Lower lobe of right lung (tissue), 2 donors: Measurements from ENCODE around the gene USP7. TPM values are rescaled to one million over a fixed set of nuclear protein-coding genes. Genes with fewer than 3 reads are reported as not detected.

Source experiments
- ATAC-seq, 2 donors: fragments of 200-7000 bp; cut with Tn5 transposase; one replicate each; pipeline ENCODE4 v1.9.1; 2020 to 2022; ENCODE audit warnings: mild to moderate bottlenecking in 2 of 2, moderate library complexity in 2 of 2
- DNase-seq: peaks from one replicate; pipeline ENCODE4 v3.0.0-alpha.2; 2020
- H3K27ac ChIP-seq: fragments of 200-600 bp; one replicate; pipeline ENCODE4 v1.8.0; 2022
- H3K27me3 ChIP-seq: fragments of 200-600 bp; one replicate; pipeline ENCODE4 v1.8.0; 2022; ENCODE audit warnings: low read depth
- H3K36me3 ChIP-seq: fragments of 200-600 bp; one replicate; pipeline ENCODE4 v1.8.0; 2022; ENCODE audit warnings: mild to moderate bottlenecking
- H3K4me1 ChIP-seq: fragments of 200-600 bp; one replicate; pipeline ENCODE4 v1.8.0; 2022
- H3K4me3 ChIP-seq: fragments of 200-600 bp; one replicate; pipeline ENCODE4 v1.8.0; 2022; ENCODE audit warnings: mild to moderate bottlenecking
- H3K9me3 ChIP-seq: fragments of 200-600 bp; one replicate; pipeline ENCODE4 v1.8.0; 2022
- CTCF ChIP-seq: fragments of 200-600 bp; IDR thresholded peaks from one replicate; pipeline ENCODE4 v1.8.0; 2022; ENCODE audit warnings: antibody characterized with exemption, mild to moderate bottlenecking
- intact Hi-C: fragments of 100-400 bp; cut with DNase I; formaldehyde crosslinking; loops from one replicate; pipeline ENCODE4 v1.11.0; 2022
- total RNA-seq: library from RNA; stranded (reverse); fragmentation: NEBNext Ultra II Directional; extraction: Animal tissue kit (Norgen Biotek cat#: 25700); gene quantifications from one replicate; pipeline ENCODE4 v1.2.1, GENCODE V29; 2021
- donor health status: DM: no; HTN: yes; CAD: no; lungs with severe emphysema.

Gene USP7
- total RNA-seq, 1 donor from 2014 or later: 87.5 TPM

GRCh38 chr16:8945626-8946296, 17.9 kb downstream of the USP7 start:
- ATAC-seq (no peak), DNase-seq (no peak)
- intact Hi-C loops: no loop called here
- peaks cover 71% of the 10 kb centered on the region for H3K4me1 ChIP-seq
- H3K4me3 ChIP-seq: no peak overlapping the region
- no peaks in the 10 kb centered on the region for H3K27me3 ChIP-seq
- no peaks in the 10 kb centered on the region for H3K36me3 ChIP-seq
- H3K9me3 ChIP-seq: no peaks in the 10 kb centered on the region
- TF ChIP-seq CTCF: no peak
- H3K27ac ChIP-seq: no peak overlapping the region

GRCh38 chr16:8943966-8944759, 19.5 kb downstream of the USP7 start:
- intact Hi-C loops: no loop called here
- H3K4me1 ChIP-seq: peaks cover 55% of the 10 kb centered on the region
- ATAC-seq (peak; percentile 19 to 21), DNase-seq (no peak)
- H3K36me3 ChIP-seq: no peaks in the 10 kb centered on the region
- peak overlapping the region; percentile 26 for H3K27ac ChIP-seq
- H3K4me3 ChIP-seq: peak overlapping the region; percentile 20
- no peak for TF ChIP-seq CTCF
- H3K9me3 ChIP-seq: no peaks in the 10 kb centered on the region
- no peaks in the 10 kb centered on the region for H3K27me3 ChIP-seq

GRCh38 chr16:8943001-8943763, 20.5 kb downstream of the USP7 start:
- Histone ChIP-seq H3K36me3 (no peaks in the 10 kb centered on the region), H3K9me3 (no peaks in the 10 kb centered on the region), H3K4me3 (no peak overlapping the region), H3K27me3 (no peaks in the 10 kb centered on the region), H3K27ac (no peak overlapping the region), H3K4me1 (peaks cover 55% of the 10 kb centered on the region)
- intact Hi-C loops: no loop called here
- ATAC-seq (no peak), DNase-seq (no peak)
- TF ChIP-seq CTCF: no peak

- Histone ChIP-seq H3K36me3 (no peaks in the 10 kb centered on the region), H3K9me3 (no peaks in the 10 kb centered on the region), H3K27me3 (no peaks in the 10 kb centered on the region), H3K4me1 (peaks cover 58% of the 10 kb centered on the region), H3K4me3 (no peak overlapping the region), H3K27ac (no peak overlapping the region)
- intact Hi-C loops: no loop called here
- no peak for DNase-seq
- TF ChIP-seq CTCF: no peak
- ATAC-seq: peak; percentile 33 to 48
Observed at GRCh38 chr16:8941718-8942344, 21.9 kb downstream of the USP7 start.

- no peaks in the 10 kb centered on the region for H3K9me3 ChIP-seq
- no peak overlapping the region for H3K27ac ChIP-seq
- ATAC-seq: no peak
- no peaks in the 10 kb centered on the region for H3K27me3 ChIP-seq
- no peaks in the 10 kb centered on the region for H3K36me3 ChIP-seq
- H3K4me1 ChIP-seq: peaks cover 48% of the 10 kb centered on the region
- no peak overlapping the region for H3K4me3 ChIP-seq
- no peak for DNase-seq
- no peak for TF ChIP-seq CTCF
- intact Hi-C loops: no loop called here
Observed at GRCh38 chr16:8937803-8938202, 25.9 kb downstream of the USP7 start.
